ENCODE results near the gene NCBP3. TPM values are rescaled to one million over a fixed set of nuclear protein-coding genes. Genes with fewer than 3 reads are reported as not detected.
A peak's percentile ranks its signal among the peaks of the same experiment; 100 is the strongest.

NCBP3 gene
- total RNA-seq, 1 donor: 22.9 TPM

GRCh38 chr17:3780986-3781385 is 65.1 kb downstream of the NCBP3 start:
- H3K4me3 ChIP-seq (ENCODE audit: low read depth, low read length): no peak overlapping the region
- no peak for DNase-seq (ENCODE audit: low read depth)
- no peak for TF ChIP-seq CTCF (IDR thresholded peaks at IDR 0.05; ENCODE audit: insufficient read depth, low read length)

- no peak overlapping the region for H3K4me3 ChIP-seq (ENCODE audit: low read depth, low read length)
- DNase-seq (ENCODE audit: low read depth): no peak
- no peak for TF ChIP-seq CTCF (IDR thresholded peaks at IDR 0.05; ENCODE audit: insufficient read depth, low read length)
Measured at GRCh38 chr17:3777366-3778120, 68.5 kb downstream of the NCBP3 start.

GRCh38 chr17:3773966-3774365 is 72.1 kb downstream of the NCBP3 start:
- TF ChIP-seq CTCF (IDR thresholded peaks at IDR 0.05; ENCODE audit: insufficient read depth, low read length): no peak
- DNase-seq (ENCODE audit: low read depth): no peak
- H3K4me3 ChIP-seq (ENCODE audit: low read depth, low read length): no peak overlapping the region

GRCh38 chr17:3773511-3773910 is 72.5 kb downstream of the NCBP3 start:
- no peak overlapping the region for H3K4me3 ChIP-seq (ENCODE audit: low read depth, low read length)
- DNase-seq (ENCODE audit: low read depth): peak; percentile 40
- TF ChIP-seq CTCF (IDR thresholded peaks at IDR 0.05; ENCODE audit: insufficient read depth, low read length): no peak

GRCh38 chr17:3772764-3773163 is 73.3 kb downstream of the NCBP3 start:
- H3K4me3 ChIP-seq (ENCODE audit: low read depth, low read length): no peak overlapping the region
- TF ChIP-seq CTCF (IDR thresholded peaks at IDR 0.05; ENCODE audit: insufficient read depth, low read length): no peak
- DNase-seq (ENCODE audit: low read depth): no peak

GRCh38 chr17:3771140-3771539 is 74.9 kb downstream of the NCBP3 start:
- DNase-seq (ENCODE audit: low read depth): no peak
- TF ChIP-seq CTCF (IDR thresholded peaks at IDR 0.05; ENCODE audit: insufficient read depth, low read length): no peak
- no peak overlapping the region for H3K4me3 ChIP-seq (ENCODE audit: low read depth, low read length)

GRCh38 chr17:3770466-3770865 is 75.6 kb downstream of the NCBP3 start:
- H3K4me3 ChIP-seq (ENCODE audit: low read depth, low read length): no peak overlapping the region
- DNase-seq (ENCODE audit: low read depth): no peak
- TF ChIP-seq CTCF (IDR thresholded peaks at IDR 0.05; ENCODE audit: insufficient read depth, low read length): no peak

Measured in fibroblast of the aortic adventitia (primary cell).